ENCODE measurements around the gene FAH. TPM values are rescaled to one million over a fixed set of nuclear protein-coding genes. Genes with fewer than 3 reads are reported as not detected.

The FAH gene
- total and polyA plus RNA-seq, 2 donors (not counting 1 experiment from before 2014, with no cell fraction given): 1.1 to 5.1 TPM

- TF ChIP-seq EZH2 (IDR thresholded peaks at IDR 0.05; ENCODE audit: borderline replicate concordance, insufficient read depth, low read depth, low read length, poor library complexity, severe bottlenecking): no peak
- TF ChIP-seq, protein P1, sequence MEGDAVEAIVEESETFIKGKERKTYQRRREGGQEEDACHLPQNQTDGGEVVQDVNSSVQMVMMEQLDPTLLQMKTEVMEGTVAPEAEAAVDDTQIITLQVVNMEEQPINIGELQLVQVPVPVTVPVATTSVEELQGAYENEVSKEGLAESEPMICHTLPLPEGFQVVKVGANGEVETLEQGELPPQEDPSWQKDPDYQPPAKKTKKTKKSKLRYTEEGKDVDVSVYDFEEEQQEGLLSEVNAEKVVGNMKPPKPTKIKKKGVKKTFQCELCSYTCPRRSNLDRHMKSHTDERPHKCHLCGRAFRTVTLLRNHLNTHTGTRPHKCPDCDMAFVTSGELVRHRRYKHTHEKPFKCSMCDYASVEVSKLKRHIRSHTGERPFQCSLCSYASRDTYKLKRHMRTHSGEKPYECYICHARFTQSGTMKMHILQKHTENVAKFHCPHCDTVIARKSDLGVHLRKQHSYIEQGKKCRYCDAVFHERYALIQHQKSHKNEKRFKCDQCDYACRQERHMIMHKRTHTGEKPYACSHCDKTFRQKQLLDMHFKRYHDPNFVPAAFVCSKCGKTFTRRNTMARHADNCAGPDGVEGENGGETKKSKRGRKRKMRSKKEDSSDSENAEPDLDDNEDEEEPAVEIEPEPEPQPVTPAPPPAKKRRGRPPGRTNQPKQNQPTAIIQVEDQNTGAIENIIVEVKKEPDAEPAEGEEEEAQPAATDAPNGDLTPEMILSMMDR (IDR thresholded peaks at IDR 0.05): peak; percentile 47
- 69% methylated on average over 4 of the region's 4 CpGs for WGBS (ENCODE audit: insufficient coverage)
- no peak overlapping the region for H3K9ac ChIP-seq (ENCODE audit: low read length)
- ChIA-PET CTCF (interaction anchor here (1.0 to 3.9 kb wide), 3 partner anchors 9 to 895 kb away, joined by 4 to 13 read pairs (median 6); no protein-coding TSS in a partner anchor), POLR2A (no interaction called here)
- Mint-ChIP-seq H3K27me3 (peaks cover 33% of the 10 kb centered on the region), H3K4me1 (no peaks in the 10 kb centered on the region), H3K9me3 (ENCODE audit: insufficient read depth) (no peaks in the 10 kb centered on the region), H3K4me3 (no peak overlapping the region), H3K27ac (no peak overlapping the region)
- H3K36me3 ChIP-seq (replicated peaks in 1 of 2; ENCODE audit: control extremely low read depth in 1 of 2, control insufficient read depth in 1 of 2, extremely low read depth in 1 of 2, insufficient read depth in 2 of 2, low read length in 1 of 2): no peaks in the 10 kb centered on the region
- no peaks in the 10 kb centered on the region for H3K9me3 ChIP-seq (ENCODE audit: control extremely low read depth in 1 of 3, control insufficient read depth in 2 of 3, insufficient read depth in 1 of 3, low read length in 2 of 3)
- DNase-seq: peak; percentile 36
- H3K27ac ChIP-seq (ENCODE audit: low read length in 2 of 2): no peak overlapping the region
- ATAC-seq (ENCODE audit: low read depth): no peak
- intact Hi-C loops (cut with micrococcal nuclease): loop anchor here (1.0 to 2.0 kb wide), 2 partner anchors 854 to 862 kb away; no protein-coding TSS in a partner anchor
- H3K4me2 ChIP-seq (replicated peaks; ENCODE audit: low read depth, low read length, poor library complexity, severe bottlenecking): no peak overlapping the region
- H4K20me1 ChIP-seq (ENCODE audit: control insufficient read depth, insufficient read depth, low read length, poor library complexity, severe bottlenecking): no peaks in the 10 kb centered on the region
- peaks cover 0 to 13% (median 5%) of the 10 kb centered on the region in 4 experiments for H3K27me3 ChIP-seq (replicated peaks in 1 of 4; ENCODE audit: control extremely low read depth in 1 of 4, control insufficient read depth in 3 of 4, insufficient read depth in 4 of 4, low read length in 3 of 4)
- no peak overlapping the region for H2AFZ ChIP-seq (ENCODE audit: insufficient read depth, low read depth, low read length, poor library complexity, severe bottlenecking)
- no peaks in the 10 kb centered on the region for H3K4me1 ChIP-seq (ENCODE audit: control insufficient read depth in 2 of 2, insufficient read depth in 2 of 2, low read length in 2 of 2)
- H3K4me3 ChIP-seq (ENCODE audit: control extremely low read depth in 1 of 5, extremely low read depth in 1 of 5, insufficient read depth in 1 of 5, low read depth in 2 of 5, low read length in 4 of 5): no peak overlapping the region
- no peaks in the 10 kb centered on the region for H3K79me2 ChIP-seq (ENCODE audit: control insufficient read depth, insufficient read depth, low read length)
Measured at GRCh38 chr15:80234883-80235282, 82.1 kb downstream of the FAH start.

Other genes with a start within 250 kb of the FAH start
- gene BCL2A1, start 181.8 kb upstream of the FAH start, total RNA-seq: 32.9 and 33.8 TPM in 2 replicates
- 34.0 and 49.2 TPM in 2 replicates for gene BCL2A1, start 181.8 kb upstream of the FAH start, polyA plus RNA-seq
- gene ZFAND6, start 93.3 kb upstream of the FAH start, total RNA-seq: 133 and 144 TPM in 2 replicates
- 49.7 and 60.6 TPM in 2 replicates for gene ZFAND6, start 93.3 kb upstream of the FAH start, polyA plus RNA-seq
- gene CTXND1, start 99.2 kb downstream of the FAH start, total RNA-seq: not detected in 2 replicates
- not detected in 2 replicates for gene CTXND1, start 99.2 kb downstream of the FAH start, polyA plus RNA-seq